HepG2 (cell line): ENCODE results near the gene AP4S1. TPM values are rescaled to one million over a fixed set of nuclear protein-coding genes. Genes with fewer than 3 reads are reported as not detected.

Experiments
- AHR ChIP-seq: IDR thresholded peaks from 2 replicates; pipeline ENCODE4 v1.6.1; 2018; ENCODE audit warnings: missing genetic modification reagents, missing compliant biosample characterization
- EED ChIP-seq: sonication (generic); formaldehyde crosslinking; IDR thresholded peaks from 2 replicates; pipeline ENCODE4 v1.5.0; 2020; ENCODE audit warnings: mild to moderate bottlenecking, missing genetic modification reagents
- ELF3 ChIP-seq: IDR thresholded peaks from 2 replicates; pipeline ENCODE4 v1.6.1; 2016; ENCODE audit warnings: missing genetic modification reagents, missing compliant biosample characterization
- FOXJ3 ChIP-seq: sonication (generic); formaldehyde crosslinking; IDR thresholded peaks from 2 replicates; pipeline ENCODE4 v1.4.0; 2020; ENCODE audit warnings: missing genetic modification reagents, mild to moderate bottlenecking, borderline replicate concordance
- HDAC2 ChIP-seq: sonication (generic); formaldehyde crosslinking; IDR thresholded peaks from 2 replicates; pipeline ENCODE4 v1.4.0; 2020; ENCODE audit warnings: missing genetic modification reagents
- MED1 ChIP-seq: sonication (generic); formaldehyde crosslinking; IDR thresholded peaks from 2 replicates; pipeline ENCODE4 v1.4.0; 2020; ENCODE audit warnings: missing genetic modification reagents
- MTERF4 ChIP-seq: sonication (generic); formaldehyde crosslinking; IDR thresholded peaks from 2 replicates; pipeline ENCODE4 v1.8.0; 2023; ENCODE audit warnings: mild to moderate bottlenecking, missing genetic modification reagents
- SALL1 ChIP-seq: sonication (generic); formaldehyde crosslinking; IDR thresholded peaks from 2 replicates; pipeline ENCODE4 v1.8.0; 2022; ENCODE audit warnings: mild to moderate bottlenecking, missing genetic modification reagents
- THYN1 ChIP-seq: sonication (generic); formaldehyde crosslinking; IDR thresholded peaks from 2 replicates; pipeline ENCODE4 v1.8.1; 2023; ENCODE audit warnings: low read depth, mild to moderate bottlenecking, moderate library complexity, missing genetic modification reagents, borderline replicate concordance
- ZBTB20 ChIP-seq: sonication (generic); formaldehyde crosslinking; IDR thresholded peaks from 2 replicates; pipeline ENCODE4 v1.8.1; 2023; ENCODE audit warnings: missing genetic modification reagents, low read depth, mild to moderate bottlenecking, borderline replicate concordance
- ZNF33A ChIP-seq: sonication (generic); formaldehyde crosslinking; IDR thresholded peaks from 2 replicates; pipeline ENCODE4 v1.5.1; 2020; ENCODE audit warnings: missing genetic modification reagents, mild to moderate bottlenecking, moderate library complexity, borderline replicate concordance
- ZSCAN25 ChIP-seq: sonication (generic); formaldehyde crosslinking; IDR thresholded peaks from 2 replicates; pipeline ENCODE4 v1.8.0; 2022; ENCODE audit warnings: mild to moderate bottlenecking, missing genetic modification reagents
- polyA plus RNA-seq, 8 experiments: library from polyadenylated mRNA; depleted of rRNA in 3 of 8; stranded (reverse) in 7 of 8; unstranded in 1 of 8; fragments of >200 nt; fragmentation: Illumina TruSeq in 4 of 8; extraction: Trizol in 4 of 8; gene quantifications; 2 replicates each; pipeline versions ENCODE4 v1.2.1 to v1.2.3, GENCODE V29; 2011 to 2016; ENCODE audit warnings: low read depth in 4 of 8, missing spikeins in 1 of 8, mixed read lengths in 1 of 8; ENCODE audit not compliant: insufficient read depth in 1 of 8
- total RNA-seq, 5 experiments: library from RNA; depleted of rRNA; stranded (reverse); fragments of >200 nt; fragmentation: Illumina TruSeq; extraction: Trizol; gene quantifications; 2 replicates each; pipeline ENCODE4 v1.2.3, GENCODE V29; 2016; ENCODE audit warnings: low read depth in 1 of 5
- TF ChIP-seq, protein P1 (sequence below): sonication (generic); formaldehyde crosslinking; IDR thresholded peaks from 2 replicates; pipeline ENCODE4 v1.4.0; 2020; ENCODE audit warnings: missing genetic modification reagents
- TF ChIP-seq, protein P2 (sequence below): IDR thresholded peaks from 2 replicates; pipeline ENCODE4 v1.6.1; 2016
- TF ChIP-seq, protein P3 (sequence below): sonication (generic); formaldehyde crosslinking; IDR thresholded peaks from 2 replicates; pipeline ENCODE4 v1.4.0; 2020; ENCODE audit warnings: missing genetic modification reagents
- TF ChIP-seq, protein P4 (sequence below): sonication (generic); formaldehyde crosslinking; IDR thresholded peaks from 2 replicates; pipeline ENCODE4 v1.4.0; 2020; ENCODE audit warnings: missing genetic modification reagents, mild to moderate bottlenecking, borderline replicate concordance
- TF ChIP-seq, protein P5 (sequence below): sonication (generic); formaldehyde crosslinking; IDR thresholded peaks from 2 replicates; pipeline ENCODE4 v1.5.0; 2020; ENCODE audit warnings: mild to moderate bottlenecking, missing genetic modification reagents

The AP4S1 gene
- total and polyA plus RNA-seq, 2 of the 13 experiments (the other 11 are each of a cell fraction or from before 2014, with no cell fraction given), result 3.9 to 21.1 TPM

DNA sequence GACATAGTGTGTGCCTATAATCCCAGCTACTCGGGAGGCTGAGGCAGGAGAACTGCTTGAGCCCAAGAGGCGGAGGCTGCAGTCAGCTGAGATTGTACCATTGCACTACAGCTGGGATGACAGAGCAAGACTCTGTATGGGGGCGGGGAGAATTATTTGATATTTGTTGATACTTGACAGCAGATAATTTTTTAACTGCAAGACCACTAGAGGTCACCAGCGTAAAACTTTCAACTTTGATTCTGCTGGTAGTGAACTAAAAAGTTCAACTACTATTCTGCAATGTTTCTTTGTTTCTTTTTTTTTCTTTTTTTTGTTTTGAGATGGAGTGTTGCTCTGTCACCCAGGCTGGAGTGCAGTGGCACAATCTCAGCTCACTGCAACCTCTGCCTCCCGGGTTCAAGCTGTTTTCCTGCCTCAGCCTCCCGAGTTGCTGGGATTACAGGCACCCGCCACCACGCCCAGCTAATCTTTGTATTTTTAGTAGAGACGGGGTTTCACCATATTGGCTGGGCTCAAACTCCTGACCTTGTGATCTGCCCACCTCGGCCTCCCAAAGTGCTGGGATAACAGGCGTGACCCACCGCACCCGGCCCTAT lies 45.2 kb upstream of the AP4S1 start (continued):
- TF ChIP-seq MTERF4 (CRISPR knock-in tag) (peak; percentile 72; the same call in 1 of the 2 replicates), EED (CRISPR knock-in tag) (0 out of 2 replicates have a peak, but pooled peaks have one; percentile 28), ZBTB20 (0 out of 2 replicates have a peak, but pooled peaks have one; percentile 21), THYN1 (CRISPR knock-in tag) (0 out of 2 replicates have a peak, but pooled peaks have one; percentile 71), SALL1 (CRISPR knock-in tag) (peak; percentile 19; the same call in 1 of the 2 replicates), ZNF33A (CRISPR knock-in tag) (0 out of 2 replicates have a peak, but pooled peaks have one; percentile 54), ZSCAN25 (CRISPR knock-in tag) (0 out of 2 replicates have a peak, but pooled peaks have one; percentile 33), HDAC2 (CRISPR knock-in tag) (peak; percentile 13; the same call in 1 of the 2 replicates), ELF3 (CRISPR knock-in tag) (peak; percentile 31; the same call in 1 of the 2 replicates), AHR (CRISPR knock-in tag) (0 out of 2 replicates have a peak, but pooled peaks have one; percentile 60), FOXJ3 (peak; percentile 6; the same call in 1 of the 2 replicates), MED1 (CRISPR knock-in tag) (0 out of 2 replicates have a peak, but pooled peaks have one; percentile 1)
- TF ChIP-seq, protein P1, sequence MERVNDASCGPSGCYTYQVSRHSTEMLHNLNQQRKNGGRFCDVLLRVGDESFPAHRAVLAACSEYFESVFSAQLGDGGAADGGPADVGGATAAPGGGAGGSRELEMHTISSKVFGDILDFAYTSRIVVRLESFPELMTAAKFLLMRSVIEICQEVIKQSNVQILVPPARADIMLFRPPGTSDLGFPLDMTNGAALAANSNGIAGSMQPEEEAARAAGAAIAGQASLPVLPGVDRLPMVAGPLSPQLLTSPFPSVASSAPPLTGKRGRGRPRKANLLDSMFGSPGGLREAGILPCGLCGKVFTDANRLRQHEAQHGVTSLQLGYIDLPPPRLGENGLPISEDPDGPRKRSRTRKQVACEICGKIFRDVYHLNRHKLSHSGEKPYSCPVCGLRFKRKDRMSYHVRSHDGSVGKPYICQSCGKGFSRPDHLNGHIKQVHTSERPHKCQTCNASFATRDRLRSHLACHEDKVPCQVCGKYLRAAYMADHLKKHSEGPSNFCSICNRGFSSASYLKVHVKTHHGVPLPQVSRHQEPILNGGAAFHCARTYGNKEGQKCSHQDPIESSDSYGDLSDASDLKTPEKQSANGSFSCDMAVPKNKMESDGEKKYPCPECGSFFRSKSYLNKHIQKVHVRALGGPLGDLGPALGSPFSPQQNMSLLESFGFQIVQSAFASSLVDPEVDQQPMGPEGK (CRISPR knock-in tag), result peak; percentile 46; the same call in 1 of the 2 replicates
- TF ChIP-seq, protein P2, sequence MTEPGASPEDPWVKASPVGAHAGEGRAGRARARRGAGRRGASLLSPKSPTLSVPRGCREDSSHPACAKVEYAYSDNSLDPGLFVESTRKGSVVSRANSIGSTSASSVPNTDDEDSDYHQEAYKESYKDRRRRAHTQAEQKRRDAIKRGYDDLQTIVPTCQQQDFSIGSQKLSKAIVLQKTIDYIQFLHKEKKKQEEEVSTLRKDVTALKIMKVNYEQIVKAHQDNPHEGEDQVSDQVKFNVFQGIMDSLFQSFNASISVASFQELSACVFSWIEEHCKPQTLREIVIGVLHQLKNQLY, result peak; percentile 8; the same call in 1 of the 2 replicates
- TF ChIP-seq, protein P3, sequence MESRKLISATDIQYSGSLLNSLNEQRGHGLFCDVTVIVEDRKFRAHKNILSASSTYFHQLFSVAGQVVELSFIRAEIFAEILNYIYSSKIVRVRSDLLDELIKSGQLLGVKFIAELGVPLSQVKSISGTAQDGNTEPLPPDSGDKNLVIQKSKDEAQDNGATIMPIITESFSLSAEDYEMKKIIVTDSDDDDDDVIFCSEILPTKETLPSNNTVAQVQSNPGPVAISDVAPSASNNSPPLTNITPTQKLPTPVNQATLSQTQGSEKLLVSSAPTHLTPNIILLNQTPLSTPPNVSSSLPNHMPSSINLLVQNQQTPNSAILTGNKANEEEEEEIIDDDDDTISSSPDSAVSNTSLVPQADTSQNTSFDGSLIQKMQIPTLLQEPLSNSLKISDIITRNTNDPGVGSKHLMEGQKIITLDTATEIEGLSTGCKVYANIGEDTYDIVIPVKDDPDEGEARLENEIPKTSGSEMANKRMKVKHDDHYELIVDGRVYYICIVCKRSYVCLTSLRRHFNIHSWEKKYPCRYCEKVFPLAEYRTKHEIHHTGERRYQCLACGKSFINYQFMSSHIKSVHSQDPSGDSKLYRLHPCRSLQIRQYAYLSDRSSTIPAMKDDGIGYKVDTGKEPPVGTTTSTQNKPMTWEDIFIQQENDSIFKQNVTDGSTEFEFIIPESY (CRISPR knock-in tag), result peak; percentile 84
- TF ChIP-seq, protein P4, sequence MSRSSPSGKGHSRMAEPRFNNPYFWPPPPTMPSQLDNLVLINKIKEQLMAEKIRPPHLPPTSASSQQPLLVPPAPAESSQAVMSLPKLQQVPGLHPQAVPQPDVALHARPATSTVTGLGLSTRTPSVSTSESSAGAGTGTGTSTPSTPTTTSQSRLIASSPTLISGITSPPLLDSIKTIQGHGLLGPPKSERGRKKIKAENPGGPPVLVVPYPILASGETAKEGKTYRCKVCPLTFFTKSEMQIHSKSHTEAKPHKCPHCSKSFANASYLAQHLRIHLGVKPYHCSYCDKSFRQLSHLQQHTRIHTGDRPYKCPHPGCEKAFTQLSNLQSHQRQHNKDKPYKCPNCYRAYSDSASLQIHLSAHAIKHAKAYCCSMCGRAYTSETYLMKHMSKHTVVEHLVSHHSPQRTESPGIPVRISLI (CRISPR knock-in tag), result peak; percentile 74; the same call in 1 of the 2 replicates
- TF ChIP-seq, protein P5, sequence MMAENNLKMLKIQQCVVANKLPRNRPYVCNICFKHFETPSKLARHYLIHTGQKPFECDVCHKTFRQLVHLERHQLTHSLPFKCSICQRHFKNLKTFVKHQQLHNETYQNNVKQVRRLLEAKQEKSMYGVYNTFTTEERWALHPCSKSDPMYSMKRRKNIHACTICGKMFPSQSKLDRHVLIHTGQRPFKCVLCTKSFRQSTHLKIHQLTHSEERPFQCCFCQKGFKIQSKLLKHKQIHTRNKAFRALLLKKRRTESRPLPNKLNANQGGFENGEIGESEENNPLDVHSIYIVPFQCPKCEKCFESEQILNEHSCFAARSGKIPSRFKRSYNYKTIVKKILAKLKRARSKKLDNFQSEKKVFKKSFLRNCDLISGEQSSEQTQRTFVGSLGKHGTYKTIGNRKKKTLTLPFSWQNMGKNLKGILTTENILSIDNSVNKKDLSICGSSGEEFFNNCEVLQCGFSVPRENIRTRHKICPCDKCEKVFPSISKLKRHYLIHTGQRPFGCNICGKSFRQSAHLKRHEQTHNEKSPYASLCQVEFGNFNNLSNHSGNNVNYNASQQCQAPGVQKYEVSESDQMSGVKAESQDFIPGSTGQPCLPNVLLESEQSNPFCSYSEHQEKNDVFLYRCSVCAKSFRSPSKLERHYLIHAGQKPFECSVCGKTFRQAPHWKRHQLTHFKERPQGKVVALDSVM (CRISPR knock-in tag), result peak; percentile 70; the same call in 1 of the 2 replicates
